ENCODE measurements around the gene SUMF1. TPM values are rescaled to one million over a fixed set of nuclear protein-coding genes. Genes with fewer than 3 reads are reported as not detected.

SUMF1 gene
- total and polyA plus RNA-seq, 2 of the 13 experiments (the other 11 are each of a cell fraction or from before 2014, with no cell fraction given): 18.5 to 28.9 TPM

DNA sequence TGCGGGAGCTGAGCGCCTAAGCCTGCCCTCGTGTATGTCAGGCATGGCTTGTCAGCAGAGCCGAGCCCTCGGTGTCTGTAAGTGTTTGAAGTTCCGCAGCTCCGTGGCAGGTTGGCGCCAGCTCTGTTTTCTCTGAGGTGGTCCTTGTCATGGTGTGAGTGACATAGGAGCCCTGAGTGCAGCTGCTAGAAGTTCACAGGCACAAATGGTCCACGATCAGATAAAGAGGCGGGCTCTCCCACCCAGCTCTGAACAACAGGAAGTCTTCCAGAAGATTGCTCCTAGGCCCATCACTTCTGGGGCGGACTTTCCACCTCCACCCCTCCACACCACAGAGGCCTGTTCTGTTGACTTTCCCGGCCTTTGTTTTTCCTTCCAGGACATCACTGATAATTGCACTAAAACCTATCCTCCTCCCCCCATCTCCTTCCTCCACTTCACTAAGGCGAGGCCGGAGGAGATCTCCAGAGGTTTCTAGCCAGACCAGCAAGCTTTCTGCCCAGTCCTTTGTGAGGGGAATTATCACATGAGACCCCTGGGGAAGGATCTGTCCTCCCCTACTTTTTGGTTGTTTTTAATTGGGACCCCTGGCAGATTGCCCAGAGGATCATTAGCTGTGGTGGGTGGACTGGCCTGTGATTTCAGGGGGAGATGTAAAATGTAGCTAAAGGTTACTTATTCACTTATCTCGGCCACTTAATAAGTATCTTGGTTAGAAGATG lies 46.0 kb upstream of the SUMF1 start (continued):
- TF ChIP-seq, protein P1, sequence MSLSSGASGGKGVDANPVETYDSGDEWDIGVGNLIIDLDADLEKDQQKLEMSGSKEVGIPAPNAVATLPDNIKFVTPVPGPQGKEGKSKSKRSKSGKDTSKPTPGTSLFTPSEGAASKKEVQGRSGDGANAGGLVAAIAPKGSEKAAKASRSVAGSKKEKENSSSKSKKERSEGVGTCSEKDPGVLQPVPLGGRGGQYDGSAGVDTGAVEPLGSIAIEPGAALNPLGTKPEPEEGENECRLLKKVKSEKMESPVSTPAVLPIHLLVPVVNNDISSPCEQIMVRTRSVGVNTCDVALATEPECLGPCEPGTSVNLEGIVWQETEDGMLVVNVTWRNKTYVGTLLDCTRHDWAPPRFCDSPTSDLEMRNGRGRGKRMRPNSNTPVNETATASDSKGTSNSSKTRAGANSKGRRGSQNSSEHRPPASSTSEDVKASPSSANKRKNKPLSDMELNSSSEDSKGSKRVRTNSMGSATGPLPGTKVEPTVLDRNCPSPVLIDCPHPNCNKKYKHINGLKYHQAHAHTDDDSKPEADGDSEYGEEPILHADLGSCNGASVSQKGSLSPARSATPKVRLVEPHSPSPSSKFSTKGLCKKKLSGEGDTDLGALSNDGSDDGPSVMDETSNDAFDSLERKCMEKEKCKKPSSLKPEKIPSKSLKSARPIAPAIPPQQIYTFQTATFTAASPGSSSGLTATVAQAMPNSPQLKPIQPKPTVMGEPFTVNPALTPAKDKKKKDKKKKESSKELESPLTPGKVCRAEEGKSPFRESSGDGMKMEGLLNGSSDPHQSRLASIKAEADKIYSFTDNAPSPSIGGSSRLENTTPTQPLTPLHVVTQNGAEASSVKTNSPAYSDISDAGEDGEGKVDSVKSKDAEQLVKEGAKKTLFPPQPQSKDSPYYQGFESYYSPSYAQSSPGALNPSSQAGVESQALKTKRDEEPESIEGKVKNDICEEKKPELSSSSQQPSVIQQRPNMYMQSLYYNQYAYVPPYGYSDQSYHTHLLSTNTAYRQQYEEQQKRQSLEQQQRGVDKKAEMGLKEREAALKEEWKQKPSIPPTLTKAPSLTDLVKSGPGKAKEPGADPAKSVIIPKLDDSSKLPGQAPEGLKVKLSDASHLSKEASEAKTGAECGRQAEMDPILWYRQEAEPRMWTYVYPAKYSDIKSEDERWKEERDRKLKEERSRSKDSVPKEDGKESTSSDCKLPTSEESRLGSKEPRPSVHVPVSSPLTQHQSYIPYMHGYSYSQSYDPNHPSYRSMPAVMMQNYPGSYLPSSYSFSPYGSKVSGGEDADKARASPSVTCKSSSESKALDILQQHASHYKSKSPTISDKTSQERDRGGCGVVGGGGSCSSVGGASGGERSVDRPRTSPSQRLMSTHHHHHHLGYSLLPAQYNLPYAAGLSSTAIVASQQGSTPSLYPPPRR (CRISPR knock-in tag; IDR thresholded peaks at IDR 0.05; ENCODE audit: borderline replicate concordance): peak; percentile 45; the same call in 1 of the 2 replicates
- TF ChIP-seq, protein P2, sequence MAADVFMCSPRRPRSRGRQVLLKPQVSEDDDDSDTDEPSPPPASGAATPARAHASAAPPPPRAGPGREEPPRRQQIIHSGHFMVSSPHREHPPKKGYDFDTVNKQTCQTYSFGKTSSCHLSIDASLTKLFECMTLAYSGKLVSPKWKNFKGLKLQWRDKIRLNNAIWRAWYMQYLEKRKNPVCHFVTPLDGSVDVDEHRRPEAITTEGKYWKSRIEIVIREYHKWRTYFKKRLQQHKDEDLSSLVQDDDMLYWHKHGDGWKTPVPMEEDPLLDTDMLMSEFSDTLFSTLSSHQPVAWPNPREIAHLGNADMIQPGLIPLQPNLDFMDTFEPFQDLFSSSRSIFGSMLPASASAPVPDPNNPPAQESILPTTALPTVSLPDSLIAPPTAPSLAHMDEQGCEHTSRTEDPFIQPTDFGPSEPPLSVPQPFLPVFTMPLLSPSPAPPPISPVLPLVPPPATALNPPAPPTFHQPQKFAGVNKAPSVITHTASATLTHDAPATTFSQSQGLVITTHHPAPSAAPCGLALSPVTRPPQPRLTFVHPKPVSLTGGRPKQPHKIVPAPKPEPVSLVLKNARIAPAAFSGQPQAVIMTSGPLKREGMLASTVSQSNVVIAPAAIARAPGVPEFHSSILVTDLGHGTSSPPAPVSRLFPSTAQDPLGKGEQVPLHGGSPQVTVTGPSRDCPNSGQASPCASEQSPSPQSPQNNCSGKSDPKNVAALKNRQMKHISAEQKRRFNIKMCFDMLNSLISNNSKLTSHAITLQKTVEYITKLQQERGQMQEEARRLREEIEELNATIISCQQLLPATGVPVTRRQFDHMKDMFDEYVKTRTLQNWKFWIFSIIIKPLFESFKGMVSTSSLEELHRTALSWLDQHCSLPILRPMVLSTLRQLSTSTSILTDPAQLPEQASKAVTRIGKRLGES (CRISPR knock-in tag; IDR thresholded peaks at IDR 0.05; ENCODE audit: borderline replicate concordance): no peak
- TF ChIP-seq ZNF318 (CRISPR knock-in tag; IDR thresholded peaks at IDR 0.05) (no peak), GATAD2A (CRISPR knock-in tag; IDR thresholded peaks at IDR 0.05) (peak; percentile 36; the same call in 1 of the 2 replicates), ZNF343 (CRISPR knock-in tag; IDR thresholded peaks at IDR 0.05) (no peak), SMAD9 (CRISPR knock-in tag; IDR thresholded peaks at IDR 0.05) (no peak), ZNF260 (CRISPR knock-in tag; IDR thresholded peaks at IDR 0.05; ENCODE audit: borderline replicate concordance, low read depth) (no peak)
